Smooth muscle cell (in vitro differentiated cells): ENCODE data around the gene PITPNB. TPM values are rescaled to one million over a fixed set of nuclear protein-coding genes. Genes with fewer than 3 reads are reported as not detected.
A peak's percentile ranks its signal among the peaks of the same experiment; 100 is the strongest.

Source experiments
- DNase-seq: peaks from one replicate; lab custom pipeline; 2025; ENCODE audit not compliant: unreplicated experiment; lab: John Stamatoyannopoulos, UW
- H2AFZ ChIP-seq: fragments of 200-600 bp; sonication (generic); 2 replicates; pipeline ENCODE4 v1.6.0; 2016; ENCODE audit warnings: antibody characterized with exemption, low read depth, mild to moderate bottlenecking
- H3F3A ChIP-seq: fragments of 200-600 bp; sonication (generic); 2 replicates; pipeline ENCODE4 v1.6.0; 2017; ENCODE audit warnings: antibody characterized with exemption, low read depth
- H3K27ac ChIP-seq: fragments of 200-600 bp; sonication (generic); 2 replicates; pipeline ENCODE4 v1.5.1; 2016; ENCODE audit warnings: low read depth, mild to moderate bottlenecking
- H3K27me3 ChIP-seq: fragments of 200-600 bp; sonication (generic); 2 replicates; pipeline ENCODE4 v1.6.1; 2016; ENCODE audit warnings: low read depth, mild to moderate bottlenecking
- H3K36me3 ChIP-seq: fragments of 200-600 bp; sonication (generic); 2 replicates; pipeline ENCODE4 v1.5.1; 2016; ENCODE audit warnings: low read depth
- H3K4me1 ChIP-seq: fragments of 200-600 bp; sonication (generic); 2 replicates; pipeline ENCODE4 v1.5.1; 2016; ENCODE audit warnings: low read depth
- H3K4me2 ChIP-seq: fragments of 200-600 bp; sonication (generic); 2 replicates; pipeline ENCODE4 v1.6.0; 2016; ENCODE audit warnings: mild to moderate bottlenecking
- H3K4me3 ChIP-seq: fragments of 200-600 bp; sonication (generic); 2 replicates; pipeline ENCODE4 v1.5.1; 2016; ENCODE audit warnings: mild to moderate bottlenecking
- H3K79me2 ChIP-seq: fragments of 200-600 bp; sonication (generic); 2 replicates; pipeline ENCODE4 v1.6.0; 2016; ENCODE audit warnings: low read depth, mild to moderate bottlenecking
- H3K9ac ChIP-seq: fragments of 200-600 bp; sonication (generic); 2 replicates; pipeline ENCODE4 v1.6.0; 2016; ENCODE audit warnings: low read depth
- H3K9me3 ChIP-seq: fragments of 200-600 bp; sonication (generic); replicated peaks from 2 replicates; pipeline ENCODE4 v1.5.1; 2016; ENCODE audit warnings: low read depth
- H4K20me1 ChIP-seq: fragments of 200-600 bp; sonication (generic); 2 replicates; pipeline ENCODE4 v1.6.0; 2016; ENCODE audit warnings: low read depth
- WGBS: methylation state at CpG from one replicate; pipeline ENCODE4 v1.1.7; 2016; ENCODE audit warnings: low lambda C conversion rate; 5-methylcytosine and 5-hydroxymethylcytosine counted together
- polyA plus RNA-seq: library from polyadenylated mRNA; unstranded; fragments of >200 nt; fragmentation: Nextera tagmentation; extraction: Ambion mirVana; gene quantifications from 2 replicates; pipeline ENCODE4 v1.2.1, GENCODE V29; 2016
- total RNA-seq: library from RNA; depleted of rRNA; stranded (reverse); fragments of >200 nt; gene quantifications from 2 replicates; pipeline ENCODE4 v1.2.3, GENCODE V29; 2014
- TF ChIP-seq, protein P1 (sequence below): fragments of 200-600 bp; sonication (generic); IDR thresholded peaks from 2 replicates; pipeline ENCODE4 v1.5.1; 2017; ENCODE audit warnings: borderline replicate concordance, mild to moderate bottlenecking, antibody characterized with exemption; ENCODE audit not compliant: insufficient read depth, poor library complexity, severe bottlenecking

The PITPNB gene
- total and polyA plus RNA-seq, 2 experiments from 2014 or later = 37.8 to 47.0 TPM

- no peak for DNase-seq
- H3K9me3 ChIP-seq = no peaks in the 10 kb centered on the region
- WGBS = 92% methylated on average over 23 of the region's 23 CpGs
These were observed 91.2 kb downstream of the PITPNB start for GRCh38 chr22:27827604-27828587.

GRCh38 chr22:27825174-27825573, 93.9 kb downstream of the PITPNB start:
- H2AFZ ChIP-seq = no peak overlapping the region
- no peaks in the 10 kb centered on the region for H3K36me3 ChIP-seq
- TF ChIP-seq, protein P1, sequence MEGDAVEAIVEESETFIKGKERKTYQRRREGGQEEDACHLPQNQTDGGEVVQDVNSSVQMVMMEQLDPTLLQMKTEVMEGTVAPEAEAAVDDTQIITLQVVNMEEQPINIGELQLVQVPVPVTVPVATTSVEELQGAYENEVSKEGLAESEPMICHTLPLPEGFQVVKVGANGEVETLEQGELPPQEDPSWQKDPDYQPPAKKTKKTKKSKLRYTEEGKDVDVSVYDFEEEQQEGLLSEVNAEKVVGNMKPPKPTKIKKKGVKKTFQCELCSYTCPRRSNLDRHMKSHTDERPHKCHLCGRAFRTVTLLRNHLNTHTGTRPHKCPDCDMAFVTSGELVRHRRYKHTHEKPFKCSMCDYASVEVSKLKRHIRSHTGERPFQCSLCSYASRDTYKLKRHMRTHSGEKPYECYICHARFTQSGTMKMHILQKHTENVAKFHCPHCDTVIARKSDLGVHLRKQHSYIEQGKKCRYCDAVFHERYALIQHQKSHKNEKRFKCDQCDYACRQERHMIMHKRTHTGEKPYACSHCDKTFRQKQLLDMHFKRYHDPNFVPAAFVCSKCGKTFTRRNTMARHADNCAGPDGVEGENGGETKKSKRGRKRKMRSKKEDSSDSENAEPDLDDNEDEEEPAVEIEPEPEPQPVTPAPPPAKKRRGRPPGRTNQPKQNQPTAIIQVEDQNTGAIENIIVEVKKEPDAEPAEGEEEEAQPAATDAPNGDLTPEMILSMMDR = peak; percentile 27
- DNase-seq = no peak
- no peaks in the 10 kb centered on the region for H3K79me2 ChIP-seq
- 85% methylated on average over 6 of the region's 6 CpGs for WGBS
- no peaks in the 10 kb centered on the region for H3K4me1 ChIP-seq
- H3K9me3 ChIP-seq = no peaks in the 10 kb centered on the region
- H3K4me2 ChIP-seq = no peak overlapping the region
- no peak overlapping the region for H3K9ac ChIP-seq
- no peak overlapping the region for H3K27ac ChIP-seq
- H3K27me3 ChIP-seq = no peaks in the 10 kb centered on the region
- H3F3A ChIP-seq = no peaks in the 10 kb centered on the region
- no peak overlapping the region for H3K4me3 ChIP-seq
- no peaks in the 10 kb centered on the region for H4K20me1 ChIP-seq

More at GRCh38 chr22:27827604-27828587, 91.2 kb downstream of the PITPNB start:
- H2AFZ ChIP-seq = no peak overlapping the region
- no peak overlapping the region for H3K4me3 ChIP-seq
- H3K79me2 ChIP-seq = no peaks in the 10 kb centered on the region
- H3K27me3 ChIP-seq = no peaks in the 10 kb centered on the region
- no peak overlapping the region for H3K9ac ChIP-seq
- H3F3A ChIP-seq = no peaks in the 10 kb centered on the region
- no peaks in the 10 kb centered on the region for H3K4me1 ChIP-seq
- H4K20me1 ChIP-seq = no peaks in the 10 kb centered on the region
- H3K36me3 ChIP-seq = no peaks in the 10 kb centered on the region
- H3K27ac ChIP-seq = no peak overlapping the region
- TF ChIP-seq, protein P1 = no peak
- no peak overlapping the region for H3K4me2 ChIP-seq

DNA sequence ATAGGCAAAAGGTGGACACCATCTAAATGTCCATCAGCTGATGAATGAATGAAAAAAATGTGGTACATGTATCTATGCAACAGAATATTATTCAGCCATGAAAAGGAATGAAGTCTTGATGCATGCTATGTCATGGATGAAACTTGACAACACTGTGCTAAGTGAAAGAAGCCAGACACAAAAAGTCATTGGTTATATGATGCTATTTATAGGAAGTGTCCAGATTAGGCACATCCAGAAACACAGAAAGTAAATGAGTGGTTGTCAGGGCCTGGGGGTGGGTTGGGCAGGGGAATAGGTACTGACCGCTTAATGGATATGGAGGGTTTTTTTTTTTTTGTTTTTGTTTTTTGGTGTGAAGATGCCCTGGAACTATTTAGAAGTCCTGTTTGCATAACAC, 95.8 kb downstream of the PITPNB start:
- H3K79me2 ChIP-seq = no peaks in the 10 kb centered on the region
- H3F3A ChIP-seq = no peaks in the 10 kb centered on the region
- no peak overlapping the region for H3K9ac ChIP-seq
- no peak overlapping the region for H2AFZ ChIP-seq
- no peak overlapping the region for H3K27ac ChIP-seq
- H3K27me3 ChIP-seq = no peaks in the 10 kb centered on the region
- no peak for DNase-seq
- H3K36me3 ChIP-seq = no peaks in the 10 kb centered on the region
- no peaks in the 10 kb centered on the region for H3K9me3 ChIP-seq
- TF ChIP-seq, protein P1 = no peak
- WGBS = 89% methylated on average over 1 of the region's 1 CpG
- no peak overlapping the region for H3K4me2 ChIP-seq
- H4K20me1 ChIP-seq = no peaks in the 10 kb centered on the region
- no peak overlapping the region for H3K4me3 ChIP-seq
- no peaks in the 10 kb centered on the region for H3K4me1 ChIP-seq
